ENCODE results near the gene FNDC3B. TPM values are rescaled to one million over a fixed set of nuclear protein-coding genes. Genes with fewer than 3 reads are reported as not detected.
"Not testable (repeated sequence)": the region's sequence is repeated elsewhere in the genome, so short reads cannot be mapped to it uniquely, and the experiment has no call there.

The FNDC3B gene
- total and polyA plus RNA-seq, 9 of the 15 experiments (the other 6 are each of a cell fraction or from before 2014, with no cell fraction given) = 7.0 to 35.8 (median 16.2) TPM

DNA sequence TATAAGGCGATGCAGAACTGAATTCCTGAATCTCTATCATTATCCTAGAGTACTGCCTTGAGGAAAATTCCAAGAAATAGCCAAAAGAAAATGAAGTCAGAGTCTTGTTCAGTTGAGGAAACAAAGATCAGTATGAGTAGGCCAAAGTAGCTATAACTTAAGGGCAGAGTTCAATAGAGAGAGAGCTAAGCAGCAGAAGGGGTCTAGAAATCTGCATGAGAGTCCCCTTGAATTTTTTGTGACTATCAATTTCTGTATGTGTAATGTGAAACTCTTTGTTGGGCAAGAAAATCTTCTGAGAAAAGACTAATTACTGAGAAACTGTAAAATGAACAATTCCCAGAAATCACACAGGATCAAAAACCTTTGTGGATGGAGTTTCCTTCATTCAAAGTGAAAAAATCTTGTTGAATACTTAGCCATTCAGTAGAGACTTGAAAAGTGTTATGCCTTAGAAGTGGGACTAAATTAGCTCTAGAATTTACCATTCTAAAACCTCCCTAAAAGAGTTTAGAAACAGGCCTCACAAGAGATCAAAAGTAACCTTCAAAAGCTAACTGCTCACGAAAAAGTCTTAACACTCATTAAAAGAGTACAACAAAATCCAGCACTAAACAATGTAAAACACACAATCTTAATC lies 43.1 kb upstream of the FNDC3B start (continued):
- TF ChIP-seq, protein P1, sequence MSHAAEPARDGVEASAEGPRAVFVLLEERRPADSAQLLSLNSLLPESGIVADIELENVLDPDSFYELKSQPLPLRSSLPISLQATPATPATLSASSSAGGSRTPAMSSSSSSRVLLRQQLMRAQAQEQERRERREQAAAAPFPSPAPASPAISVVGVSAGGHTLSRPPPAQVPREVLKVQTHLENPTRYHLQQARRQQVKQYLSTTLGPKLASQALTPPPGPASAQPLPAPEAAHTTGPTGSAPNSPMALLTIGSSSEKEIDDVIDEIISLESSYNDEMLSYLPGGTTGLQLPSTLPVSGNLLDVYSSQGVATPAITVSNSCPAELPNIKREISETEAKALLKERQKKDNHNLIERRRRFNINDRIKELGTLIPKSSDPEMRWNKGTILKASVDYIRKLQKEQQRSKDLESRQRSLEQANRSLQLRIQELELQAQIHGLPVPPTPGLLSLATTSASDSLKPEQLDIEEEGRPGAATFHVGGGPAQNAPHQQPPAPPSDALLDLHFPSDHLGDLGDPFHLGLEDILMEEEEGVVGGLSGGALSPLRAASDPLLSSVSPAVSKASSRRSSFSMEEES (CRISPR knock-in tag; IDR thresholded peaks at IDR 0.05) = no peak
- TF ChIP-seq NR2C2 (CRISPR knock-in tag; IDR thresholded peaks at IDR 0.05) = no peak
- TF ChIP-seq NR2C2 (tag; IDR thresholded peaks at IDR 0.05) = no peak

DNA sequence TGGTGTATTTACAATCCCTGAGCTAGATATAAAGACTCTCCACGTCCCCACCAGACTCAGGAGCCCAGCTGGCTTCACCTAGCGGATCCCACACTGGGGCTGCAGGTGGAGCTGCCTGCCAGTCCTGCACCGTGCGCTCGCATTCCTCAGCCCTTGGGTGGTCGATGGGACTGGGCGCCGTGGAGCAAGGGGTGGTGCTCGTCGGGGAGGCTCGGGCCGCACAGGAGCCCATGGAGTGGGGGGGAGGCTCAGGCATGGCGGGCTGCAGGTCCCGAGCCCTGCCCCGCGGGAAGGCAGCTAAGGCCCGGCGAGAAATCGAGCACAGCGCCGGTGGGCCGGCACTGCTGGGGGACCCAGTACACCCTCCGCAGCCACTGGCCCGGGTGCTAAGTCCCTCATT lies 40.6 kb upstream of the FNDC3B start:
- intact Hi-C loops (cut with micrococcal nuclease); H4K20me1 ChIP-seq (replicated peaks; ENCODE audit: control insufficient read depth, insufficient read depth, low read length); CTCF ChIA-PET (ENCODE audit: low intra/inter-chr PET ratio); FAIRE-seq; H2AFZ ChIP-seq (ENCODE audit: low read depth, low read length); H3K4me1 ChIP-seq (replicated peaks in 1 of 2; ENCODE audit: control insufficient read depth in 2 of 2, insufficient read depth in 2 of 2, low read length in 2 of 2); H3K36me3 ChIP-seq (ENCODE audit: control insufficient read depth, insufficient read depth, low read length); H3K4me2 ChIP-seq (ENCODE audit: insufficient read depth, low read length); ATAC-seq; H3K9ac ChIP-seq (ENCODE audit: insufficient read depth in 1 of 2, low read depth in 2 of 2, low read length in 2 of 2); H3K27ac ChIP-seq (ENCODE audit: extremely low read depth, low read depth, low read length); in situ Hi-C loops (cut with MboI); H3K79me2 ChIP-seq (ENCODE audit: control insufficient read depth, insufficient read depth, low read length); H3K4me3 ChIP-seq; DNase-seq (ENCODE audit: extremely low read depth in 1 of 4, low spot score in 3 of 4); H3K9me1 ChIP-seq (ENCODE audit: control insufficient read depth, insufficient read depth, low read length); BruUV-seq (replicated peaks); H3K9me3 ChIP-seq (replicated peaks; ENCODE audit: control insufficient read depth, insufficient read depth, low read depth, low read length); H3K27me3 ChIP-seq (ENCODE audit: control insufficient read depth in 2 of 2, insufficient read depth in 2 of 2, low read length in 2 of 2); POLR2A ChIA-PET: not testable (repeated sequence)
- WGBS (ENCODE audit: insufficient coverage, low coverage, missing lambda C conversion rate) = 82% methylated on average over 5 of the region's 24 CpGs
- TF ChIP-seq, protein P2, sequence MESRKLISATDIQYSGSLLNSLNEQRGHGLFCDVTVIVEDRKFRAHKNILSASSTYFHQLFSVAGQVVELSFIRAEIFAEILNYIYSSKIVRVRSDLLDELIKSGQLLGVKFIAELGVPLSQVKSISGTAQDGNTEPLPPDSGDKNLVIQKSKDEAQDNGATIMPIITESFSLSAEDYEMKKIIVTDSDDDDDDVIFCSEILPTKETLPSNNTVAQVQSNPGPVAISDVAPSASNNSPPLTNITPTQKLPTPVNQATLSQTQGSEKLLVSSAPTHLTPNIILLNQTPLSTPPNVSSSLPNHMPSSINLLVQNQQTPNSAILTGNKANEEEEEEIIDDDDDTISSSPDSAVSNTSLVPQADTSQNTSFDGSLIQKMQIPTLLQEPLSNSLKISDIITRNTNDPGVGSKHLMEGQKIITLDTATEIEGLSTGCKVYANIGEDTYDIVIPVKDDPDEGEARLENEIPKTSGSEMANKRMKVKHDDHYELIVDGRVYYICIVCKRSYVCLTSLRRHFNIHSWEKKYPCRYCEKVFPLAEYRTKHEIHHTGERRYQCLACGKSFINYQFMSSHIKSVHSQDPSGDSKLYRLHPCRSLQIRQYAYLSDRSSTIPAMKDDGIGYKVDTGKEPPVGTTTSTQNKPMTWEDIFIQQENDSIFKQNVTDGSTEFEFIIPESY (CRISPR knock-in tag; IDR thresholded peaks at IDR 0.05) = peak; percentile 32; the same call in 1 of the 2 replicates

DNA sequence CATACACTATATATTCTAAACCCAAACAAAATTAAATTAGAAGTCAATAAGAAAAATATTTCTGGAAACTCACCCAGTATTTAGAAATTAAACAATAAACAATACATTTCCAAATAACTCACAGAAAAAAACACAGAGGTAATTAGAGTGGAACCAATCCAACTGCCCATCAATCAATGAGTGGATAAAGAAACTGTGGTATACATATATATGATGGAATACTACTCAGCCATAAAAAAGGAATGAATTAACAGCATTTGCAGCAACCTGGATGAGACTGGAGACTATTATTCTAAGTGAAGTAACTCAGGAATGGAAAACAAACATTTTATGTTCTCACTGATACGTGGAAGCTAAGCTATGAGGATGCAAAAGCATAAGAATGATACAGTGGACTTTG lies 37.8 kb upstream of the FNDC3B start:
- H3K4me1 ChIP-seq (replicated peaks in 1 of 2; ENCODE audit: control insufficient read depth in 2 of 2, insufficient read depth in 2 of 2, low read length in 2 of 2); H3K9me3 ChIP-seq (replicated peaks; ENCODE audit: control insufficient read depth, insufficient read depth, low read depth, low read length); FAIRE-seq; DNase-seq (ENCODE audit: extremely low read depth in 1 of 4, low spot score in 3 of 4); H3K27ac ChIP-seq (ENCODE audit: extremely low read depth, low read depth, low read length); H4K20me1 ChIP-seq (replicated peaks; ENCODE audit: control insufficient read depth, insufficient read depth, low read length); H2AFZ ChIP-seq (ENCODE audit: low read depth, low read length); ATAC-seq; POLR2A ChIA-PET; H3K4me2 ChIP-seq (ENCODE audit: insufficient read depth, low read length); H3K9me1 ChIP-seq (ENCODE audit: control insufficient read depth, insufficient read depth, low read length); H3K36me3 ChIP-seq (ENCODE audit: control insufficient read depth, insufficient read depth, low read length); CTCF ChIA-PET (ENCODE audit: low intra/inter-chr PET ratio); H3K4me3 ChIP-seq; BruUV-seq (replicated peaks); intact Hi-C loops (cut with micrococcal nuclease); H3K27me3 ChIP-seq (ENCODE audit: control insufficient read depth in 2 of 2, insufficient read depth in 2 of 2, low read length in 2 of 2); in situ Hi-C loops (cut with MboI); H3K79me2 ChIP-seq (ENCODE audit: control insufficient read depth, insufficient read depth, low read length); H3K9ac ChIP-seq (ENCODE audit: insufficient read depth in 1 of 2, low read depth in 2 of 2, low read length in 2 of 2): not testable (repeated sequence)
- WGBS (ENCODE audit: insufficient coverage, low coverage, missing lambda C conversion rate) = 67% methylated on average over 1 of the region's 1 CpG
